Stimulated activated CD4-positive, alpha-beta T cell treated with anti-CD3 and anti-CD28 coated beads, Interleukin-12 subunit alpha, Interleukin-12 subunit beta, amount 100 ng/mL, for 24 hours (primary cell): Measurements from ENCODE around the gene AKNAD1.

Source experiments
- DNase-seq, 2 experiments: peaks; one replicate each; pipeline ENCODE4 v3.0.0-alpha.2; 2020; ENCODE audit warnings: low read depth in 2 of 2

AKNAD1 gene

DNA sequence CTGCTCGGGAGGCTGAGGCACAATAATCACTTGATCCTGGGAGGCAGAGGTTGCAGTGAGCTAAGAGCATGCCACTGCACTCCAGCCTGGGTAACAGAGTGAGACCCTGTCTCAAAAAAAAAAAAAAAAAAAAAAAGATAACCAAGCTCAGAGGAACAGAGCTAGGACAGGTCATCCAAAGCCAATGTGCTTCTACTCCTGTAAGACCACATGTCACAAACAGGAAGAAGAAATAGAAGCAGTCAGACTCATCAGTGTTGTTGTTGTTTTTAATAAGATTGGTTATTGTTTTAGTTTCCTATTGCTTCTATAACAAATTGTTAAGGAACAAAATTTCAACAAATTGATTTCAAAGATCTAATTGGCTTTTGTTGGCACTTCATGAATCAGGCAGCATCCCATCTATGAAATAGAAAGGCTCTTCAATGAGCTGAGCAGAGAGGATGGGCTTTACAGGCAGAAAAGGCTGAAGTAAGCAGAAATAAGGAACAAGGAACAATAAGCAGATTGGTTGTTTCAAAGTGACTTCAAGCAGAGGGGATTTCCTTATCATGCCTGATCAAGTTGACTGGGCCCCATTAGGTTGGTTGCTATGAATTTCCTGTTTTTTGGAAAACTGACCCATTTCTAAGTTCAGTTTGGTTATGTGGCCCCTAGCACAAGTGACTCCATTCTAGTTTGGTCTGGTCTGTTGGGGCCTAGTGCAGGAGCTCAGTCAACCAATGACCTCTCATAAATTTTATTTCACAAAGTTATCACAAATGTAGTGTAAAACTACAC lies 6.0 kb upstream of the AKNAD1 start:
- no peak for DNase-seq

DNA sequence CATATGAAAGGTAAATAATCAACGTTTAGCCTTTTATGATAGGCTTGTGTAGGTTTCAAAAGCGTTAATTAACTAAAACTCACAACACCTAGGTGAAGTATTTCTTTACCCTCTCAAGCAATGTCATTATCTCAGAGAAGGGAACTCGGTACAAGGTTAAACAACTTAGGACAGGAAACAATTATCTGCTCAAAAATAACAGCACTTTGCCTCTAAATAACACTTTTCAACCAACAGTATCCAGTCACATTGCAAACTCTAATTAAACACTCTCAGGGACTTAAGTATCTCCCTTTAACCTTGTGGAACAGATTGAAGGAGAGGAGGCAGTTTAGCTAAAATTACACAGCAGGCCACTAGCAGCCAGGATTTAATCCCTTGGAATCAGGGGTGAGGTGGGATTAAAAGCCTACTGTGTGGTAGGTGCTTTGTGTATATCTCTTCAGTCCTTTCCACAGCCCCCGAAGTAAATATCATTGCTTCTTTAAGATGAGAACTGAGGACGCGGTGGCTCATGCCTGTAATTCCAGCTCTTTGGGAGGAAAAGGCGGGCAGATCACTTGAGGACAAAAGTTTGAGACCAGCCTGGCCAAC lies 5.2 kb upstream of the AKNAD1 start:
- DNase-seq, result no peak

DNA sequence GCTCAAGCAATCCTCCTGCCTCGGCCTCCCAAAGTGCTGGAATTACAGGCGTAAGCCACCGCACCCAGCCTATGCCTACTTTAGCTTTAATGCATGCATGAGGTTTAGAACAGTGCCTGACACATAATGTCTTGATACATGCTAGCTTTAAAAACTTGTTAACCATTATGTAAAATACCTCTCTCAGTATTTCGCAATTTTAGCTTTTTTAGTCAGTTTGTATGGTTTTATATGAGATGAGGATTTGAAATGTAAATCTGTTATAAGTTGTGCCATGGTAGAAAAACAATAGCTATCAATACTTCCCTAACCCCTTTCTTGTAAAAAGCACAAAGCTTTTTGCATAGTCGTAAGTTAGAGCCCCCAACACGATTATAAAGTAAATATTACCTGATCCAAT lies 4.7 kb upstream of the AKNAD1 start:
- DNase-seq, result no peak

DNA sequence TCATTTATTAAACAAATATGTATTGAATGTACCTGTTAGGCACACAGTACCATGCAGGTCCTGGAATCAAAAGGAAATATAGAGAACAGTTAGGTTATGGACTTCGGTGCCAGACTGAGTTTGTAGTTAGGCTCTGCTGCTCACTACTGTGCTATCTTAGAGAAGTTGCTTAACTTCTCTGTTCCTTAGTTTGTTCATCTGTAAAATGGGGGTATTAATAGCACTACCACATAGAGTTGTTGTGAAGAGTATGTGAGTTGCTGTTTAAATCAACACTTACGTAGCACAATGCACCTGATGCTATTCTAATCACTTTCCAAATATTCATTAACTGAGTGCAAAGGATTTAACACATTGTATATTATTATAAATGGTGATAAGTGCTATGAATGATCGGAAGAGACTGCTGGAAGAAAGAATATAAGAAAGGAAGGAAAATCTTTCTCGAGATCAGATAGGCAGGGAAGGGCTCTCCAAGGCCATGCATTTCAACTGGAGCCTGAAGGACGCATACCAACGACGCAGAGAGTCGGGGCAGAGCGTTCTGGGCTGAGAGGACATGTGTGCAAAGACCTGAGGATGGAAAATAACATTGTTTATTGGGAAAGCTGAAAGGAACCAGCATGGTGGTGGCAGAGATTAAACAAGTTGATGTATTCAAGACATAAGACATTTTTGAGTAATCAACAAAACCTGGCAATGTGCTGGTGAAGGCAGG lies 3.5 kb upstream of the AKNAD1 start:
- no peak for DNase-seq

DNA sequence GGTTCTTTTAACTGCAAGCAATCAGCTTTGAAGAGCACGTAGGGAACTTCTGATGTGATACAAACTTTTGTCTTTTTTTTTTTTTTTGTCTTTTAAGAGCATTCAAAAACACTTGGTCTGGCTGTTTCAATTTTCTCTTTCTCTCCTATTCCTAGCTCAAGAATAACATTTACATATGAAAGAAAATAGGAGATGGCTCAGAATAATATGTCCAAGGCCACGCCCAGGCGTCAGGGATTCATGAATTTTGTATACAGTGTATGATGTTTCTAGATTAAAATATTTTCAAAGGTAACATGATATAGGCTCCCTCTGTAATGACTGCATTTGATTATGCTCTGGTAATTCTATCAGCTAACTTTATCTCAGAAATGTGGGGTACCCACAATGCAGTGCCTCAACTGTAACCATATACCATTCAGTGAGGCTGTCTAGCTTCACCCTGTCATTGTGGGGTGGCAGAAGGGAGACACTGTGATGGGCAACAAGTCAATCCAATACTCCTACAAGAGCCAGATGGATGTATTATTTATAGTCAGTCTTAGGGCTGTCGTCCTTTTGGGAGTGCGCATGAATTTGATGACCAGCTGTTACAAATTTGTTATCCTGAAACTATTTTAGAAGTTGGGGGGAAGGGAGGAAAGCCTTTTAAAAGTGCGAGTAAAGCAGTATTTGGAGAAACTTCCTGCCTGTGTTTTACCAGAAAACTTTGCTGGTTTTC lies 1.5 kb upstream of the AKNAD1 start:
- DNase-seq, result no peak

- DNase-seq, result no peak
Observed at GRCh38 chr1:108854221-108855019, 2.5 kb downstream of the AKNAD1 start.

DNA sequence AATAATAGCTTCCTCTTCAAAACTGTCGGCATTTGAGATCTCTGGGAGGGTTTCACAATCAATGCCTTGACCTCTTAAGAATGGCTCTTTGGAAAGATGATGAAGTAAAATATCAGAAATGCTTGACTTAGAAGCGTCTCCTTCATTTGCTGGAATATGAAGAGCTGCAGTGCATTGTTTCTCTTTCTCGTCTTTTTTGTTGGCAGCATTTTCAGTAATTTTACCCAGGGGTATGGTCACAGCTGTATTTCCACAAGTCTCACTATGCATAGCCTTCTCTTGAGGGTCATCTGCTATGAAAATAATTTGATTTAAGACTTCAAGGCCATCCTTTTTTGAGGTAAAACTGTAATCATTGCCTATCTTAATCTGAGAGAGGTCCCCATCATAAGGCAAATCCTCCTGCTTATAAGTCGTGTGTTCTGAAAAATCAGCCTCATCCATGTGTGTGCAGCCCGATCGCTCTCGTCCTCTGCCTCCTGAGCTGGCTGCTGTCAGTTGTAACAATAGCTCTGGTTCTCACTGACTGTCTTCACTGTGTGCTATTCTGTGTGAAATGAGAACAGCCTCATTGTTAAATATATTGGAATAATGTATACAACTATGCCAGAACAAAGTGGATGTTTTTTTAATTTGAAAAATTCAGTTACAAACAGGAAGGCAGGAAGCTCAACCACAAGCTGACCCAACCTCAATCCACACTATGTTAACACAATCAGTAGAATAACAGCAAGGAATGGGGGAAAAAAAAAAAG lies 4.5 kb downstream of the AKNAD1 start:
- DNase-seq, result no peak

- no peak for DNase-seq
Observed at GRCh38 chr1:108851567-108851966, 5.3 kb downstream of the AKNAD1 start.

- DNase-seq, result no peak
Observed at GRCh38 chr1:108850929-108851328, 6.0 kb downstream of the AKNAD1 start.

DNA sequence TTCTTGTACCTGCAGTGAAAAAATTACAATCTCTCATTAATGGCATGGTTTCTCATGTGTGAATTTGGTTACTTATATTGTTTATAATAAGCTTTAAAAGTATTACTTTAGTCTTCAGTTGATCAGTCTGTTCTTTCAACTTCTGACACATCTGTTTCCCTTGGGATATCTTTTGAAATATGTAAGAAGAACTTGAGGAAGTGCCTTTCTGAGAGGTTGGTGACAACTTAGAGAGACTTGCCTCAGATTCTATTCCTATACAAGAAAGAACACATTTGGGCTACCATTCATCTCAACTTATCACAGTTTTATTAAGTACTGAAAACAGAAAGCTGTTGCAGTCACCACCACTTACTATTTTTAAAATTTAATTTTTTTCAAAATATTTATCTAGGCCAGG lies 8.1 kb downstream of the AKNAD1 start:
- no peak for DNase-seq

GRCh38 chr1:108847494-108847893 lies 9.4 kb downstream of the AKNAD1 start:
- DNase-seq, result no peak

- no peak for DNase-seq
Observed at GRCh38 chr1:108845991-108846390, 10.9 kb downstream of the AKNAD1 start.

- DNase-seq, result no peak
Observed at GRCh38 chr1:108845446-108845845, 11.4 kb downstream of the AKNAD1 start.

DNA sequence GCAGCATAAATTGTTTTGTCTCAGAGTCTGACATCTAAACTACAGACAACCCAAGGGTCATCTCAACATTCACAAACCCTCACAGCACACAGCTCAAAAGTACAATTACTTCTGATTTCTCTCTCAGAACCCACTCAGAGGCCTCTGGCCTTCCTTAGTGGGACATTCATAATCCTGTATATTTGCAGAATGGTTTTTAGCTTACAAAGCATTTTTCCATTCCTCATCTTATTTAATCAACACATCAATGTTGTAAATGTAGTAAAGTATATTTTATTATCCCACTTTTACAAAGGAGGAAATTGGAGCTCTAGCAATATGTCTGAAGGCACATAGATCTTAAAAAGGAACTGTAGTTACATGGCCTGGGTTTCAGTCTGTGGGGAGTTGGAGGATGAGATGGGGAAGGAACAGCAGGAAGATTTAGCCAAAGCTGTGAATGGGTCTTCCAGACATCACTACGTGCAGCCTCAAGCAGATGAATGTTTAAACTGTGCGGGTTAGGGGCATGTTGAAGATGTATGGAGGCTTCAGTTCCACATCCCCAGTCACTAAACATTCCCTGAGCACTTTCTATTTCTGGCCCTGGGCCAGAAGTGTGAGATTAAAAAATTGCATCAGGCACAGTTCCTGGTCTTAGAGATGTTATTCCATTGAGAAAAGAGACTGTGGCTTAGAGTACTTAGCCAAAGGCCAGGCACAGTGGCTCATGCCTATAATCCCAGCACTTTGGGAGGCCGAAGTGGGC lies 13.3 kb downstream of the AKNAD1 start:
- DNase-seq, result no peak

DNA sequence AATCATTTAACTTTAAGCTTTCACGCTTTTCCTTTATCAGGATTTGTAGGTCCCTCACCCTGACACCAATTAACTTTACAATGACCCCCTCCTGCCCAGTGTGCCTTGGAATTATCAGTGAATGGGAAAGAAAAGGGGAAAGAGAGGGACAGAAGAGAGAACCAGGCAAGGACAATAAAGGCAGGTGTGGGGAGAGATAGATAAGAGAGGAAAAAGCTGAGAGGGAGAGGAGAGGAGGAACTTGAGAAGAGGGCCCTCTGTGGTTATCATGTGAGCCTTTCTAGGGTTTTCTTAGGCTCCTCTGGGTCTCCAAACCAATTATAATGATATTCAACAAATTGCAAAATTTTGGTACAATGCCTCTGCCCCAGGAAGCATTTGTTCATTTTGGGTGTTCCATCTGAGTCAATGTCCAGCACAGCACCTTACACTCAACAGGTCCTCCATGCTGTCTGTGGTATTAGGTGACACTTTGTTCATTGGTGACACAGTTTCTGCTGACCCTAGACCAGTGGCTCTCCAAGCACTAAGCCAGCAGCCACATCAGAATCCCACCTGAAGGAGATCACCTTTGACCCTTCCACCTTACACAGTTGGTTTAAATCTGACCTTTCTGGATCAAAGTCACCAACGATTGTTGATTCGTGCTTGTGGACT lies 14.2 kb downstream of the AKNAD1 start:
- no peak for DNase-seq

GRCh38 chr1:108841703-108842102 lies 15.2 kb downstream of the AKNAD1 start:
- DNase-seq, result no peak

DNA sequence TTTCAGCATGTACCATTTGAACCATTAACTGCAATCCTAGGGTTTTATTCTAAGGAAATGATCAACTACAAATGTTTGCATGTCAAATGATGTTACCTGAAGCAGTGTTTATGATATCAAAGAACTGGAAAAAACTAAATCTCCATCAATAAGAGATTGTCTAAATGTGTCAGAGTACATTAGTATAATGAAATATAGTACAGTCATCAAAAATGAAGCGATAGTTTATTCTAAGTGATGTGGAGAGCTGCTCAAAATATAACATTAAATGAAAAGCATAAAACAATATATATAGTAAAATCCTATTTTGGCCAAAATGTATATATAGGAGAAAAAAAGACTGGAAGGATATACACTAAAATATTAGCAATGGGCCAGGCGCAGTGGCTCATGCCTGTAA lies 24.0 kb downstream of the AKNAD1 start:
- DNase-seq, result no peak

DNA sequence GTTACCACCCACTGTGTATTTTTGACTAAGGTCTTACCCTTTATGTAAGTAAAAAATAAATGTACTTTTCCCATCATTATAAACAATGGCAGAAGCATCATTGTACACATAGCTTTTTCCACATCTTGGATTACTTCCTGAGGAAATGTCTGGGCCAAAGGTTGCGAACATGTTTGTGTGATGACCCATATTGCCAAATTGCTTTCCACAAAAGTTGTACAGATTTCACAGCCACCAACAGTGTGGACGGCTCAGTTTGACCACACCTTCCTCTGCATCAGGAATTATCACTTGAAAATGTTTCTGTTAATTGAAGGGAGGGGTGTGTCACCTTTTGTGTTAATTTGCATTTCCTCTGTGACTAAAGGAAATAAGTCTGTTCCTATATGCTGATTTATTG lies 25.7 kb downstream of the AKNAD1 start:
- DNase-seq, result no peak
